Amniotic epithelial cell (primary cell): ENCODE results near the gene ARHGAP26.

Experiments used
- DNase-seq: peaks from one replicate; pipeline ENCODE4 v3.0.0-alpha.2; 2010; ENCODE audit warnings: low read depth

ARHGAP26 gene

GRCh38 chr5:142814122-142814521 is 43.9 kb downstream of the ARHGAP26 start:
- no peak for DNase-seq

DNA sequence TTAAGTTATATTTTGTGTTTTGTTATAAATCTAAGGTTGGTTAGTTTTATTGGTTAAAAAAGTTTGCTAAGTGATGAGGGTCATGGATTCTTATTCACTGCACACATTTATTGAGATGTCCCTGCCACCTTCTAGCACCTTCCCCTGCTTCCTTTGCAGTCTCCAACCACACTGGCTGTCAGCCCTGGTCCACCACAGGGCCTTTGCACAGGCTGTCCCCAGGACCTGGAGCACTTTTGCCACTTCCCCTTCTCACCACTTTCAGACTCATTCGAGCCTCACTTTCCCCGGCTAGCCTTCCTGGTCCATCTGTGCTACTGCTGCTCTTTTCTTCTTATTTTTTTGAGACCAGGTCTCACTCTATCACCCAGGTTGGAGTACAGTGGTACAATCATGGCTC is 45.3 kb downstream of the ARHGAP26 start:
- no peak for DNase-seq

DNA sequence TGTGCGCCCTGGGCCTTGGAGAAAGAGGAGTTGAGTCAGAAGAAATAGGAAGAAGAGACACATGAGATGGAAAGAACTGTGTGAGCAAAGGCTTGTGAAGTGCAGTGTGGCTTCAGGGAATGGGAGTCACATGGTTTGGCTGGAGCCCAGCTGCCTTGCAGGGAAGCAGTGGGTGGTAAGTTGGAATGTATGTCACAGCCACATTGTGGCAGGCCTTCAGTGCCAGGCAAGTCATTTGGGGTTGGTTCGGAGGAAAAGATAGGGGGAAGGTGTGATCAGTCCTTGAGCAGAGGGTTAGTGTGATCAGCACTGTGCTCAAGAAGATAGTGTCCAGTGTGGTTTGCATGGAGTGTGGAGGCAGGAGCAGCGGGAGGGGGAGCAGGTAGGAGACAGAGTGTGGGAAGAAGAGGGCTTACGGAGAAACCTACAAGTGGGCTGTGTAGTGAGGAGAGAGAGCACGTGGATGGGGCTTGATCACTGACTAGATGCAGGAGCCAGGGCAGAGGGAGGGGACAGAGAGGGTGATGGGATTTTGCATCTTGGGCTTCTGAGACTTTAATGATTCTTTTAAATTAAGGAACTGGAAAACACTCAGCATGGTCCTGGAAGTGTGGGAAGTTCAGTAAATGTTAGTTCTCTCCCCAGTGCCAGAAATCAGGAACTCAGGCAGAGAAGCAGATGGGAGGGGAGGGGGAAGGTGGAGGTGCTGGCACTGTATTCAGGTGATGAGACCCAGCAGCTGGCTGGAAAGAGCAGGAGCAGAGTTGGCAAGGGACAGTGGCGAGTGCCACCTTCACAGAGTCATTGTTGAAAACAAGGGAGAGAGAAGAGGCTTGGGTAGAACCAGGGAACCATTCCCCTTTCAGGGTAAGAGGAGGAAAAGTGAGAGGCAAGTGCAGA is 46.6 kb downstream of the ARHGAP26 start:
- peak; percentile 26 for DNase-seq

DNA sequence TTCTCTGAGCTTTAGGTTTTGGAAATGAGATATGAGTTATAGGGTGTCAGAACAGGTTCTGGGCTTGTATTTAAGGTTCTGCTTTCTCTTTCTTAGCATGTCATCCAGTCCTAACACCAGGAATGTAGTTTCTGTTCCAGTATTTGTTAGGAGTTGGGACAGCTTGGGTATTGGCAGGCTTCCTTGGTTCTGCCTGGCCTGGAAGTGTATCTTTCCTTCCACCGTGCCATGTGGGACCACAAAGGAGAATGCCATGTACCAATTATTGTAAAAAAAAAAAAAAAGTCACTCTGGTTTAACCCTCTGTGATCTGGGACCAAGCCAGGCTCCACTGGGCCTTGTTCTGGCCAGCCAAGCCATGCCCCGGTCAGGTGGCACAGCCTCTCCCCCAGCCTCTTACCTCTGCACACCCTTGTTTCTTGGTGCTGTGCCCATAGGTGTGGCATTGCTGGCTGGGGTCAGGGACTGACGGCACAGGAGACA is 47.8 kb downstream of the ARHGAP26 start:
- DNase-seq: no peak

- DNase-seq: no peak
Observed at GRCh38 chr5:142819292-142819691, 49.1 kb downstream of the ARHGAP26 start.

- DNase-seq: no peak
Observed at GRCh38 chr5:142819825-142820224, 49.6 kb downstream of the ARHGAP26 start.

GRCh38 chr5:142820447-142820846 is 50.3 kb downstream of the ARHGAP26 start:
- DNase-seq: no peak

- DNase-seq: no peak
Observed at GRCh38 chr5:142821034-142821732, 51.0 kb downstream of the ARHGAP26 start.

- DNase-seq: peak; percentile 84
Observed at GRCh38 chr5:142821733-142822487, 51.7 kb downstream of the ARHGAP26 start.

- no peak for DNase-seq
Observed at GRCh38 chr5:142823126-142823525, 52.9 kb downstream of the ARHGAP26 start.

DNA sequence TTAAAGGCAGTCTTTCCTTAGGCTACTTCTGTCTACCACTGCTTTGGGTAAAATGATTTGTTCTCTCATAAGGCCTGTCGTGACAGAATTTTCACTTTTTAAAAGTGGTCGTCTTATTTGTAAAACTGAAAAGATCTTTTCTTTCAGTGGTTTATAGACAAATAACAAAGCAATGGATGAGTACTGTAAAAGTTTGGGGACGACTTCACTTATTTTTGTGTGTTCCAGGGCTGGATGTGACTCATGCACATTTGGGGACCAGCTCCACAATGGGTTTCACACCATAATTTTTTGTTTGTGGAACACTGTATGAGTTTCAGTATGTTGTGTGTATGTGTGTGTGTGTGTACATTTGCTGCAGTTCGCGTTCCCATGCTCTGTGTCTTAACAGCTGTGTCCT is 53.6 kb downstream of the ARHGAP26 start:
- no peak for DNase-seq

DNA sequence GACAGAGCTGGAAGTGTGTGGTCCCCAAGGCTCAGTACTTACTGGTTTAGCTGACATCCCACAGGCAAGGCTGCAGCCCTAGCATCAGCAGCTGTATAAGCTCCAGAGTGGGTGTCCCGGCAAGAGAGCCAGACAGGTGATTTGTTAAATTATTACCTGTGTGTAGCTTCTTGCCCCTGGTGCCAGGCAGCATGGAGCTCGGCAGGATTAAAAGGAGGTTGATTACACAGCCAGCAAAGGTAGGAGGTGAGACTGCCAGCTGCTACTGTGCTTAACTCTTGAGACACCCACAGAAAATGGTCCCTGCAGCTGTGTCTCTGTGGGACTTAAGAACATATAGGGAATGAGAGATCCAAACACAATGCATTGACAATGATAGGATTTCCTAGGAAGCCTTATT is 54.2 kb downstream of the ARHGAP26 start:
- no peak for DNase-seq

- DNase-seq: no peak
Observed at GRCh38 chr5:142825378-142826089, 55.4 kb downstream of the ARHGAP26 start.

- no peak for DNase-seq
Observed at GRCh38 chr5:142826093-142826492, 55.9 kb downstream of the ARHGAP26 start.

GRCh38 chr5:142826741-142827492 is 56.7 kb downstream of the ARHGAP26 start:
- DNase-seq: peak; percentile 36

- DNase-seq: peak; percentile 17
Observed at GRCh38 chr5:142827934-142828576, 57.9 kb downstream of the ARHGAP26 start.

DNA sequence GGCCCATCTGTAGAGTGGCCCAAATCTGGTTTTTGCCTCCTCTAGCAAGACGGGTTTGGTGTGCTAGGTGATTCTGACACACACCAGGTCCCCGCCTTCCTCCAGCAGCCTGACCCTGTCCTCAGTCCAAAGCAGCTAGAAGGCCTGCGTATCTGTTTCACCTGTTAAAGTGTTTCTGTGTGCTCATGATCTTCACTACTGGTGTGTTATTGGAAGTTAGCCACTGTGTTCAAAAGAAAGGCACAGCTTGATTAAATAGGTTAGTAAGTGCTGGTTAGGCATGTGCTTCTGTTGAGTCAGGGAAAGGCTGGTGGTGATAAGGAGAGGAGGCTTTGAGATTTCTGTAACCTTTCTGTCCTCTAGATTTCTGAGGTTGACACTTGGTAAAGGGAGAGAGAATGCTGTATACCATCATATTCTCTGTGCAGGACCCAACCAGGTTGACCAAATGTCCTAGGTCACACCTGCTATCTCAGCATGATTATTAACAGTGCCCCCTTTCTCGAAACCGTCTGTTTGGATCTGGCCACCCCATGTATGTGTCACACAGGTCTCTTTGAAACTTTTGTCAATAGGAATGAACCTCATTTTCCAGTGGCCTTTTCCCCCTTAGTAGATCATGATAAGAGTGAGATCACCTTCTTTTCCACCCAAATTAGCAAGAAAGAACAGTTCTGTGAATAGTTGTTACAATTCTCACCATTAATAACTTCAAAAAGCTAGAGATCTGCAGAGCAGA is 58.8 kb downstream of the ARHGAP26 start:
- DNase-seq: no peak

DNA sequence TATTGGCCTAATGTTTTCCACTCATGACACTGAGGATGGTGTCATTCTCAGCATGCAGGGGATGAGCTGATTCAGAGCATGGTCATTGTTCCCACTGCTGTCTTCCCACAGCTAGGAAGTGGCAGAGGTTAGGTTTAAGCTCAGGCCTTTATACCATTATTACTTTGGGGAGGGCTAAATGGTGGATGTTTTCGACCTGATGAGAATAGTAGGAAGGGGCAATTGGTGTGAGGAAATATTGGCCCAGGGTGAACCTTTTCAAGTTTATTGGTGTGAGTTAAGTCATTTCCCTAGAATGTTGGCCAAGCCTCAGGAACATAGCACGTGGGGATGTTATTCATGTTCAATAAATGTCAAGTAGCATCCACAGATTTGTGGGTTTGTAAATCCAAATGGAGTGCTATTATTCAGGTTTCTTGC is 59.6 kb downstream of the ARHGAP26 start:
- DNase-seq: peak; percentile 16

- peak; percentile 48 for DNase-seq
Observed at GRCh38 chr5:142830241-142831008, 60.2 kb downstream of the ARHGAP26 start.
